Caco-2 (cell line): ENCODE data around the gene HIBCH. TPM values are rescaled to one million over a fixed set of nuclear protein-coding genes. Genes with fewer than 3 reads are reported as not detected.
"Not testable (repeated sequence)": the region's sequence is repeated elsewhere in the genome, so short reads cannot be mapped to it uniquely, and the experiment has no call there.

Experiments
- BruUV-seq: library from RNA; stranded (reverse); fragments of 400-500 nt; replicated peaks from 2 replicates; lab custom pipeline; 2021; lab: Mats Ljungman, UMichigan
- CTCF ChIA-PET: fragments of 300-600 bp; sonication (Branson Sonifier 250); formaldehyde crosslinking; loops from one replicate; lab custom pipeline; 2022; ENCODE audit warnings: antibody characterized with exemption; lab: Charles Lee
- POLR2A ChIA-PET: fragments of 300-600 bp; sonication (Branson Sonifier 250); formaldehyde crosslinking; loops from one replicate; lab custom pipeline; 2022; ENCODE audit warnings: antibody characterized with exemption; lab: Charles Lee
- DNase-seq, 2 experiments: peaks; one replicate each; pipeline versions ENCODE4 v3.0.0 to v3.0.0-alpha.2; 2020 to 2022
- H3K27me3 ChIP-seq: replicated peaks from 2 replicates; pipeline ENCODE4 v1.6.0; 2011; ENCODE audit warnings: low read length; ENCODE audit not compliant: control insufficient read depth, insufficient read depth
- H3K36me3 ChIP-seq: 2 replicates; pipeline ENCODE4 v1.5.1; 2011; ENCODE audit warnings: low read length; ENCODE audit not compliant: control insufficient read depth, insufficient read depth
- H3K4me1 ChIP-seq: fragments of 250-450 bp; sonication (Bioruptor Pico); 2 replicates; pipeline ENCODE4 v1.5.1; 2020; ENCODE audit warnings: mild to moderate bottlenecking
- H3K4me3 ChIP-seq: 2 replicates; pipeline ENCODE4 v1.5.1; 2011; ENCODE audit warnings: low read depth, mild to moderate bottlenecking, control low read depth, low read length
- H3K9me3 ChIP-seq: fragments of 250-450 bp; sonication (Bioruptor Pico); 2 replicates; pipeline ENCODE4 v1.5.1; 2020; ENCODE audit warnings: mild to moderate bottlenecking, moderate library complexity
- H3K27ac Mint-ChIP-seq: one replicate; pipeline ENCODE4 v1.8.0; 2022; ENCODE audit warnings: mixed read lengths; ENCODE audit not compliant: unreplicated experiment
- H3K27me3 Mint-ChIP-seq: one replicate; pipeline ENCODE4 v1.8.0; 2022; ENCODE audit warnings: mixed read lengths; ENCODE audit not compliant: insufficient read depth, unreplicated experiment
- H3K36me3 Mint-ChIP-seq: one replicate; pipeline ENCODE4 v1.8.0; 2022; ENCODE audit warnings: mild to moderate bottlenecking, mixed read lengths; ENCODE audit not compliant: insufficient read depth, unreplicated experiment
- H3K4me1 Mint-ChIP-seq: one replicate; pipeline ENCODE4 v1.8.0; 2022; ENCODE audit warnings: low read depth, mixed read lengths; ENCODE audit not compliant: unreplicated experiment
- H3K4me3 Mint-ChIP-seq: one replicate; pipeline ENCODE4 v1.8.0; 2022; ENCODE audit warnings: mild to moderate bottlenecking, moderate library complexity, mixed read lengths; ENCODE audit not compliant: unreplicated experiment
- H3K9me3 Mint-ChIP-seq: one replicate; pipeline ENCODE4 v1.8.0; 2022; ENCODE audit warnings: mixed read lengths; ENCODE audit not compliant: unreplicated experiment
- CTCF ChIP-seq, 2 experiments: fragments of 200-600 bp in 1 of 2; IDR thresholded peaks; 1 replicate in 1 of 2; 2 replicates in 1 of 2; pipeline versions ENCODE4 v1.5.1 to v1.8.0; 2011 to 2022; ENCODE audit warnings: antibody characterized with exemption in 1 of 2, control low read depth in 1 of 2, inconsistent platforms in 1 of 2, low read depth in 1 of 2, low read length in 1 of 2, mild to moderate bottlenecking in 1 of 2, moderate library complexity in 1 of 2; ENCODE audit not compliant: insufficient read depth in 1 of 2, severe bottlenecking in 1 of 2, unreplicated experiment in 1 of 2
- intact Hi-C: fragments of 100-400 bp; cut with micrococcal nuclease; formaldehyde crosslinking; loops from one replicate; pipeline ENCODE4 v1.10.0; 2022; ENCODE audit not compliant: unreplicated experiment
- total RNA-seq: library from RNA; stranded (reverse); gene quantifications from 2 replicates; pipeline ENCODE4 v1.2.3, GENCODE V29; 2022

HIBCH gene
- total RNA-seq, 1 experiment from 2014 or later, result 34.4 TPM

DNA sequence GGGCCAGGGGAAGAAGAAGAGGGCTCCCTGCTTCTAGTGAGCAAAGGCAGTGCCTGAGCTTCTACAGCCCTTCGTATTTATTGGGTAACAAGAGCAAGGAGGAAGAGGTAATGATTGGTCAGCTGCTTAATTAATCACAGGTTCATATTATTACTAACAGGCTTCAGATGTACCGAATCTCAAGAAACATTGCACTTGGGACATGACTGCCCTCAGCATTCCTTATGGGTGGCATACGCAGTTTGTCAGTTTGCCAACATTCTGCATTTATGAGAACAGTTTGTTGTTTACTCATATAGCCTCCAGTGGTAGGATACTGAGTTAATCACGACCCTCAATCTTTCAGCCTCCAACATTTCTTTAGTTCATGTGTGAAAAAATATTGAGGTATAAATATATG lies 84.5 kb downstream of the HIBCH start:
- Histone ChIP-seq H3K4me3 (no peak overlapping the region), H3K36me3 (no peaks in the 10 kb centered on the region), H3K4me1 (no peaks in the 10 kb centered on the region), H3K27me3 (no peaks in the 10 kb centered on the region), H3K9me3 (no peaks in the 10 kb centered on the region; the same call in 1 of the 2 replicates)
- peaks cover 20% of the 10 kb centered on the region for H3K9me3 Mint-ChIP-seq
- H3K4me1 Mint-ChIP-seq, result no peaks in the 10 kb centered on the region
- no peak overlapping the region for H3K4me3 Mint-ChIP-seq
- no peak overlapping the region for H3K27ac Mint-ChIP-seq
- CTCF ChIA-PET, result no interaction called here
- H3K36me3 Mint-ChIP-seq, result peaks cover 14% of the 10 kb centered on the region
- POLR2A ChIA-PET, result no interaction called here
- no TSS peak for BruUV-seq
- H3K27me3 Mint-ChIP-seq, result no peaks in the 10 kb centered on the region
- TF ChIP-seq CTCF (IDR thresholded peaks at IDR 0.05; ENCODE audit: insufficient read depth in 1 of 2, low read depth in 1 of 2, low read length in 1 of 2, severe bottlenecking in 1 of 2, unreplicated experiment in 1 of 2), result no peak
- no peak for DNase-seq
- intact Hi-C loops, result no loop called here

GRCh38 chr2:190223989-190224388 lies 95.6 kb downstream of the HIBCH start:
- H3K36me3 Mint-ChIP-seq, result peaks cover 19% of the 10 kb centered on the region
- not testable (repeated sequence) for H3K4me3 Mint-ChIP-seq

DNA sequence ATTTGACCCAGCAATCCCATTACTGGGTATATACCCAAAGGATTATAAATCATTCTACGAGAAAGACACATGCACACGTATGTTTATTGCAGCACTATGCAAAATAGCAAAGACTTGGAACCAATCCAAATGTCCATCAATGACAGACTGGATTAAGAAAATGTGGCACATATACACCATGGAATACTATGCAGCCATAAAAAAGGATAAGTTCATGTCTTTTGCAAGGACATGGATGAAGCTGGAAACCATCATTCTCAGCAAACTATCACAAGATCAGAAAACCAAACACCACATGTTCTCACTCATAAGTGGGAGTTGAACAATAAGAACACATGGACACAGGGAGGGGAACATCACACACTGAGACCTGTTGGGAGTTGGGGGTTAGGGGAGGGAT lies 96.9 kb downstream of the HIBCH start:
- CTCF ChIA-PET, POLR2A ChIA-PET, H3K4me1 ChIP-seq, H3K4me3 ChIP-seq, H3K27ac Mint-ChIP-seq, H3K36me3 ChIP-seq, intact Hi-C loops, DNase-seq, H3K9me3 ChIP-seq, H3K27me3 ChIP-seq, H3K4me3 Mint-ChIP-seq, BruUV-seq, H3K4me1 Mint-ChIP-seq, H3K27me3 Mint-ChIP-seq: not testable (repeated sequence)
- H3K36me3 Mint-ChIP-seq, result peaks cover 19% of the 10 kb centered on the region
- H3K9me3 Mint-ChIP-seq, result peaks cover 25% of the 10 kb centered on the region

More at GRCh38 chr2:190223989-190224388, 95.6 kb downstream of the HIBCH start:
- intact Hi-C loops, BruUV-seq, H3K4me1 Mint-ChIP-seq, POLR2A ChIA-PET, CTCF ChIA-PET, H3K9me3 ChIP-seq, H3K27me3 Mint-ChIP-seq, DNase-seq, H3K36me3 ChIP-seq, H3K27ac Mint-ChIP-seq, H3K27me3 ChIP-seq, H3K4me3 ChIP-seq, H3K4me1 ChIP-seq: not testable (repeated sequence)
- H3K9me3 Mint-ChIP-seq, result peaks cover 25% of the 10 kb centered on the region

GRCh38 chr2:190221429-190221828 lies 98.2 kb downstream of the HIBCH start:
- Histone ChIP-seq H3K36me3 (peaks cover 1% of the 10 kb centered on the region), H3K27me3 (no peaks in the 10 kb centered on the region), H3K9me3 (0 out of 2 replicates have a peak, but pooled peaks cover 5% of the 10 kb centered on the region), H3K4me3 (no peak overlapping the region), H3K4me1 (no peaks in the 10 kb centered on the region)
- no TSS peak for BruUV-seq
- CTCF ChIA-PET, result no interaction called here
- Mint-ChIP-seq H3K27ac (no peak overlapping the region), H3K9me3 (peaks cover 25% of the 10 kb centered on the region), H3K4me3 (no peak overlapping the region), H3K4me1 (no peaks in the 10 kb centered on the region), H3K36me3 (peaks cover 19% of the 10 kb centered on the region), H3K27me3 (no peaks in the 10 kb centered on the region)
- TF ChIP-seq CTCF (IDR thresholded peaks at IDR 0.05; ENCODE audit: insufficient read depth in 1 of 2, low read depth in 1 of 2, low read length in 1 of 2, severe bottlenecking in 1 of 2, unreplicated experiment in 1 of 2), result no peak
- POLR2A ChIA-PET, result no interaction called here
- no peak for DNase-seq
- intact Hi-C loops, result no loop called here
